ENCODE results near the gene NNMT. TPM values are rescaled to one million over a fixed set of nuclear protein-coding genes. Genes with fewer than 3 reads are reported as not detected.

The NNMT gene
- total RNA-seq, 1 experiment from 2014 or later = not detected

DNA sequence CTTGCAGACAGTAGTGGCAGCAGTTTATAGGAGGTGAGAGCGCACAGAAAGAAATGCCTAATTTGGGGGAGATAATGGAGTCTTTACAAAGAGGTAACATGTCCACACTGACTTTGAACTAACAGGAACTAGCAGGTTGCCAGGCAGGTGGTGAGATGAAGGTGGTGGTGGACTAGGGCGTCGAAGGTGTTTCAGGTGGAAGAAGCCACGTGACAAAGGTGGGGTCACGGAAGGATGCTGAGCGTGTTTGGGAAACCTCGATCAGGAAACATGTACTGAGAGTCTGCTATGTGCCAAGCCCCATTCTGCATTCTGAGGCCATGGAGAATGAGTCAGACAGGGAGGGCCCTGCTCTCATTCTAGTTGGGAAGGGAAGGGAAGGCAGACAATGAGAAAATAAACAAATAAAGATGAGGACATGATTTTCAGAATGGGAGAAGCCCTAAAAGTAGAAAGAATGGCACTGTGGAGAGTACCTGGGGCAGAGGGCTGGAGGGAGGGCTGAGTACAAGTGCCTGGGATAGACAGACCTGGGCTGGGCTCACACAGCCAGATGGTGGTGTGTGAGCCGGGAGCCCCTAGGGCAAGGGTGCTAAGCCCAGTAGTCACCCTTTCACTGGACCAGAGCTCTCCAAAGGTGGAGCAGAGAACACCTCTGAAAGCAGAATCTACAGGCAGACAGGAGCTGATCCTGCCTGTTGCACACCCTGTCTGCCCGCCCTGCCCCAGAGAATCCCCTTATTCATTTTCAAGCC, 16.2 kb upstream of the NNMT start:
- no peak overlapping the region for H2AFZ ChIP-seq (ENCODE audit: low read depth, low read length, poor library complexity, severe bottlenecking)
- ChIA-PET POLR2A (no interaction called here), CTCF (interaction anchor here (1.3 kb wide), 1 partner anchor 9 kb away, joined by 4 read pairs; no protein-coding TSS in a partner anchor), RAD21 (ENCODE audit: low non-redundant PET in 1 of 2, low total read pairs in 2 of 2, uncharacterized antibody in 2 of 2, unreplicated experiment in 2 of 2) (no interaction called here)
- H4K20me1 ChIP-seq (ENCODE audit: insufficient read depth) = no peaks in the 10 kb centered on the region
- no peak overlapping the region for H3K27ac ChIP-seq (ENCODE audit: low read depth, low read length)
- H3K4me3 ChIP-seq (replicated peaks in 1 of 2; ENCODE audit: low read depth in 1 of 2, low read length in 2 of 2) = no peak overlapping the region
- DNase-seq (ENCODE audit: low read depth, low spot score) (no peak), ATAC-seq (peak; percentile 27)
- H3K9ac ChIP-seq (ENCODE audit: low read length) = no peak overlapping the region
- no peaks in the 10 kb centered on the region for H3K36me3 ChIP-seq (ENCODE audit: control insufficient read depth in 1 of 2, insufficient read depth in 2 of 2, low read length in 2 of 2)
- H3K27me3 ChIP-seq (ENCODE audit: insufficient read depth, low read length) = peaks cover 7% of the 10 kb centered on the region
- H3K79me2 ChIP-seq (ENCODE audit: insufficient read depth, low read length) = no peaks in the 10 kb centered on the region
- no TSS peak for BruUV-seq (replicated peaks)
- no peaks in the 10 kb centered on the region; a peak in 1 of 4 replicates for H3K4me1 ChIP-seq (ENCODE audit: control insufficient read depth in 1 of 2, insufficient read depth in 2 of 2, low read length in 2 of 2)
- TF ChIP-seq JUND (IDR thresholded peaks at IDR 0.05) (no peak), EGR1 (IDR thresholded peaks at IDR 0.05; ENCODE audit: low read depth) (no peak), ZFX (IDR thresholded peaks at IDR 0.05) (no peak)
- no peaks in the 10 kb centered on the region for H3K9me3 ChIP-seq (ENCODE audit: control insufficient read depth in 1 of 2, insufficient read depth in 1 of 2, low read depth in 1 of 2, low read length in 2 of 2)
- intact Hi-C loops (cut with micrococcal nuclease) = no loop called here
- H3K9me2 ChIP-seq (ENCODE audit: insufficient read depth) = no peaks in the 10 kb centered on the region
- H3K4me2 ChIP-seq (ENCODE audit: low read length) = no peak overlapping the region

DNA sequence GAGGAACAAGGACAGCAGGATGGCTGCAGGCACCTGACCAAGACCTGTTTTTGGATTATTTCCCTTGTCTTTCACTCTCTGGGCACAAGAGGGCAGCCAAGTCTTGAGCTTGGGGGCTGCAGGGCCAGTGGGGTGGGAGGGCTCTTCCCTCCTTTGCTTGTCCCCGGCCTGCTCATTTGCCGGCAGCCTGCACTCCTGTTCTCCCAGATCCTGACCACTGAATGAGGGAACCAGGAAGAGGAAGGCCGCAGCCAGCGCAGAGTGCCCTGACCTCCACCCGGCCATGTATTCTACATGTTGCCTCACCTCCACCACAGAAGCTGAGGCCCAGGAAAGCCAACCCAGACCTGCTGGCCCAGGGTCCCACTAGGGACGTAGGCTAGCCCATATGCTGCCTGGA, 15.5 kb upstream of the NNMT start:
- H3K9me3 ChIP-seq (ENCODE audit: control insufficient read depth in 1 of 2, insufficient read depth in 1 of 2, low read depth in 1 of 2, low read length in 2 of 2) = no peaks in the 10 kb centered on the region
- no peak overlapping the region for H3K4me2 ChIP-seq (ENCODE audit: low read length)
- CTCF ChIA-PET = interaction anchor here (0.7 to 1.3 kb wide), 3 partner anchors 8 to 15 kb away, joined by 3 to 4 read pairs (median 4); partner anchors contain the start of gene NNMT
- no peak overlapping the region for H3K9ac ChIP-seq (ENCODE audit: low read length)
- ATAC-seq (peak; percentile 87), DNase-seq (ENCODE audit: low read depth, low spot score) (peak; percentile 35)
- H3K4me1 ChIP-seq (ENCODE audit: control insufficient read depth in 1 of 2, insufficient read depth in 2 of 2, low read length in 2 of 2) = peaks cover 5 to 6% of the 10 kb centered on the region in 2 experiments
- intact Hi-C loops (cut with micrococcal nuclease) = no loop called here
- RAD21 ChIA-PET (ENCODE audit: low non-redundant PET in 1 of 2, low total read pairs in 2 of 2, uncharacterized antibody in 2 of 2, unreplicated experiment in 2 of 2) = interaction anchor here in 1 of 2 experiments (0.5 kb wide), 1 partner anchor 414 kb away, joined by 3 read pairs; no protein-coding TSS in a partner anchor
- peaks cover under 1% of the 10 kb centered on the region; the same call in 1 of the 2 replicates for H3K27me3 ChIP-seq (ENCODE audit: insufficient read depth, low read length)
- H4K20me1 ChIP-seq (ENCODE audit: insufficient read depth) = no peaks in the 10 kb centered on the region
- no peaks in the 10 kb centered on the region for H3K9me2 ChIP-seq (ENCODE audit: insufficient read depth)
- no peak overlapping the region for H3K27ac ChIP-seq (ENCODE audit: low read depth, low read length)
- POLR2A ChIA-PET = no interaction called here
- no TSS peak for BruUV-seq (replicated peaks)
- H3K79me2 ChIP-seq (ENCODE audit: insufficient read depth, low read length) = no peaks in the 10 kb centered on the region
- no peaks in the 10 kb centered on the region for H3K36me3 ChIP-seq (ENCODE audit: control insufficient read depth in 1 of 2, insufficient read depth in 2 of 2, low read length in 2 of 2)
- H3K4me3 ChIP-seq (replicated peaks in 1 of 2; ENCODE audit: low read depth in 1 of 2, low read length in 2 of 2) = no peak overlapping the region
- TF ChIP-seq RAD21 (IDR thresholded peaks at IDR 0.05; ENCODE audit: low read depth) (peak; percentile 75), CTCF (IDR thresholded peaks at IDR 0.05 in 2 of 3, conservative IDR thresholded peaks at IDR 0.05 in 1 of 3; ENCODE audit: borderline replicate concordance in 1 of 3, insufficient read depth in 1 of 3, low read depth in 2 of 3, low read length in 2 of 3) (peak; percentile 35 to 53 (median 43); a peak in 4 of 6 replicates), ELF1 (IDR thresholded peaks at IDR 0.05; ENCODE audit: borderline replicate concordance, low read depth) (no peak), ZNF274 (IDR thresholded peaks at IDR 0.05; ENCODE audit: low read depth, low read length) (no peak)
- TF ChIP-seq, protein P1, sequence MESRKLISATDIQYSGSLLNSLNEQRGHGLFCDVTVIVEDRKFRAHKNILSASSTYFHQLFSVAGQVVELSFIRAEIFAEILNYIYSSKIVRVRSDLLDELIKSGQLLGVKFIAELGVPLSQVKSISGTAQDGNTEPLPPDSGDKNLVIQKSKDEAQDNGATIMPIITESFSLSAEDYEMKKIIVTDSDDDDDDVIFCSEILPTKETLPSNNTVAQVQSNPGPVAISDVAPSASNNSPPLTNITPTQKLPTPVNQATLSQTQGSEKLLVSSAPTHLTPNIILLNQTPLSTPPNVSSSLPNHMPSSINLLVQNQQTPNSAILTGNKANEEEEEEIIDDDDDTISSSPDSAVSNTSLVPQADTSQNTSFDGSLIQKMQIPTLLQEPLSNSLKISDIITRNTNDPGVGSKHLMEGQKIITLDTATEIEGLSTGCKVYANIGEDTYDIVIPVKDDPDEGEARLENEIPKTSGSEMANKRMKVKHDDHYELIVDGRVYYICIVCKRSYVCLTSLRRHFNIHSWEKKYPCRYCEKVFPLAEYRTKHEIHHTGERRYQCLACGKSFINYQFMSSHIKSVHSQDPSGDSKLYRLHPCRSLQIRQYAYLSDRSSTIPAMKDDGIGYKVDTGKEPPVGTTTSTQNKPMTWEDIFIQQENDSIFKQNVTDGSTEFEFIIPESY (IDR thresholded peaks at IDR 0.05; ENCODE audit: extremely low read depth, insufficient replicate concordance, low read length) = no peak
- no peak overlapping the region for H2AFZ ChIP-seq (ENCODE audit: low read depth, low read length, poor library complexity, severe bottlenecking)

Data from HCT116 (cell line).